HepG2 (cell line): ENCODE data around the gene KRT79. TPM values are rescaled to one million over a fixed set of nuclear protein-coding genes. Genes with fewer than 3 reads are reported as not detected.

Experiments
- ATAC-seq: fragments of 200-7000 bp; cut with Tn5 transposase; 3 replicates; pipeline ENCODE4 v1.9.1; 2020; ENCODE audit warnings: mild to moderate bottlenecking, moderate library complexity
- BruUV-seq: library from RNA; stranded (reverse); fragments of 400-500 nt; replicated peaks from 2 replicates; lab custom pipeline; 2021; lab: Mats Ljungman, UMichigan
- CTCF ChIA-PET: fragments of 300-600 bp; formaldehyde crosslinking; extraction: SDS; loops from one replicate; lab custom pipeline; 2021; ENCODE audit warnings: low total read pairs, inconsistent platforms, low intra/inter-chr PET ratio; lab: Yijun Ruan, JAX
- POLR2A ChIA-PET: fragments of 350-600 bp; sonication (Branson Sonifier 250); formaldehyde crosslinking; loops from one replicate; lab custom pipeline; 2020; ENCODE audit warnings: antibody characterized with exemption, inconsistent platforms; lab: Yijun Ruan, JAX
- DNase-seq: peaks from one replicate; pipeline ENCODE4 v3.0.0-alpha.2; 2015; ENCODE audit warnings: low spot score
- FAIRE-seq: peaks from 3 replicates; lab custom pipeline; 2011; peaks lifted over from hg19 to GRCh38; lab: Jason Lieb, UNC
- H2AFZ ChIP-seq: one replicate; pipeline ENCODE4 v1.6.1; 2011; ENCODE audit warnings: low read length, inconsistent platforms
- H3K27ac ChIP-seq: fragments of 300-600 bp; 3 replicates; pipeline ENCODE4 v1.8.0; 2011; ENCODE audit warnings: mixed run types, mild to moderate bottlenecking, mixed read lengths, low read length, inconsistent platforms; ENCODE audit not compliant: insufficient read depth; ENCODE audit errors: extremely low read length
- H3K27me3 ChIP-seq, 2 experiments: fragments of 200-600 bp in 1 of 2; 2 replicates in 1 of 2; 3 replicates in 1 of 2; pipeline versions ENCODE4 v1.6.0 to v1.8.0; 2011; ENCODE audit warnings: low read length in 2 of 2, mild to moderate bottlenecking in 2 of 2, moderate library complexity in 2 of 2, inconsistent platforms in 1 of 2; ENCODE audit not compliant: insufficient read depth in 2 of 2, control insufficient read depth in 1 of 2
- H3K36me3 ChIP-seq, 2 experiments: fragments of 200-600 bp in 1 of 2; replicated peaks in 1 of 2; 2 replicates in 1 of 2; 3 replicates in 1 of 2; pipeline versions ENCODE4 v1.5.1 to v1.8.0; 2011; ENCODE audit warnings: low read length in 2 of 2, inconsistent platforms in 1 of 2; ENCODE audit not compliant: insufficient read depth in 2 of 2, control insufficient read depth in 1 of 2
- H3K4me1 ChIP-seq: 2 replicates; pipeline ENCODE4 v1.5.1; 2012; ENCODE audit warnings: low read length, inconsistent platforms; ENCODE audit not compliant: insufficient read depth
- H3K4me2 ChIP-seq: 2 replicates; pipeline ENCODE4 v1.6.0; 2011; ENCODE audit warnings: low read depth, low read length, inconsistent platforms
- H3K4me3 ChIP-seq, 3 experiments: fragments of 200-600 bp in 1 of 3; sonication (generic), shearing (Covaris generic) in 1 of 3; replicated peaks in 1 of 3; 2 replicates each; pipeline ENCODE4 v1.5.1; 2011 to 2016; ENCODE audit warnings: low read length in 3 of 3, inconsistent platforms in 2 of 3, low read depth in 2 of 3, mild to moderate bottlenecking in 2 of 3, control low read depth in 1 of 3, mixed read lengths in 1 of 3; ENCODE audit not compliant: insufficient read depth in 1 of 3
- H3K79me2 ChIP-seq: one replicate; pipeline ENCODE4 v1.6.1; 2011; ENCODE audit warnings: low read length, inconsistent platforms; ENCODE audit not compliant: insufficient read depth
- H3K9ac ChIP-seq: 2 replicates; pipeline ENCODE4 v1.6.0; 2011; ENCODE audit warnings: mild to moderate bottlenecking, low read depth, low read length, inconsistent platforms; ENCODE audit not compliant: insufficient read depth
- H3K9me3 ChIP-seq: 2 replicates; pipeline ENCODE4 v1.5.1; 2012; ENCODE audit warnings: mild to moderate bottlenecking, low read length
- H4K20me1 ChIP-seq: 2 replicates; pipeline ENCODE4 v1.6.0; 2011; ENCODE audit warnings: inconsistent platforms, mild to moderate bottlenecking, low read length, moderate library complexity; ENCODE audit not compliant: insufficient read depth
- CEBPB ChIP-seq: IDR thresholded peaks from 2 replicates; pipeline ENCODE4 v1.6.1; 2011; ENCODE audit warnings: low read depth, low read length, improper control_type of control experiment, borderline replicate concordance
- HNF4A ChIP-seq: sonication (generic); formaldehyde crosslinking; IDR thresholded peaks from 2 replicates; pipeline ENCODE4 v1.4.0; 2020; ENCODE audit warnings: missing genetic modification reagents
- NFIC ChIP-seq: IDR thresholded peaks from 2 replicates; pipeline ENCODE4 v1.6.1; 2012; ENCODE audit warnings: mild to moderate bottlenecking, low read length, inconsistent platforms
- PHF8 ChIP-seq: sonication (generic); formaldehyde crosslinking; IDR thresholded peaks from 2 replicates; pipeline ENCODE4 v1.5.0; 2020; ENCODE audit warnings: missing genetic modification reagents
- ZNF207 ChIP-seq: fragments of 450-650 bp; IDR thresholded peaks from 2 replicates; pipeline ENCODE4 v1.6.1; 2016; ENCODE audit warnings: antibody characterized with exemption, borderline replicate concordance
- ZNF263 ChIP-seq: sonication (generic); formaldehyde crosslinking; IDR thresholded peaks from 2 replicates; pipeline ENCODE4 v1.4.0; 2020; ENCODE audit warnings: missing genetic modification reagents
- ZNF720 ChIP-seq: sonication (generic); formaldehyde crosslinking; IDR thresholded peaks from 2 replicates; pipeline ENCODE4 v1.4.0; 2020; ENCODE audit warnings: missing genetic modification reagents
- WGBS: methylation state at CpG from one replicate; pipeline ENCODE4 v1.1.6; 2017; ENCODE audit warnings: low lambda C conversion rate; 5-methylcytosine and 5-hydroxymethylcytosine counted together
- in situ Hi-C: cut with HindIII; loops from 2 replicates; pipeline ENCODE4 v1.10.0; 2017; ENCODE audit warnings: low pct_unique_long_range_greater_than_20kb; ENCODE audit not compliant: extremely low pct_ligation_motif_present
- intact Hi-C: fragments of 100-400 bp; cut with micrococcal nuclease; formaldehyde crosslinking; loops from one replicate; pipeline ENCODE4 v1.10.0; 2022; ENCODE audit not compliant: unreplicated experiment
- polyA plus RNA-seq, 8 experiments: library from polyadenylated mRNA; depleted of rRNA in 3 of 8; stranded (reverse) in 7 of 8; unstranded in 1 of 8; fragments of >200 nt; fragmentation: Illumina TruSeq in 4 of 8; extraction: Trizol in 4 of 8; gene quantifications; 2 replicates each; pipeline versions ENCODE4 v1.2.1 to v1.2.3, GENCODE V29; 2011 to 2016; ENCODE audit warnings: low read depth in 4 of 8, missing spikeins in 1 of 8, mixed read lengths in 1 of 8; ENCODE audit not compliant: insufficient read depth in 1 of 8
- total RNA-seq, 5 experiments: library from RNA; depleted of rRNA; stranded (reverse); fragments of >200 nt; fragmentation: Illumina TruSeq; extraction: Trizol; gene quantifications; 2 replicates each; pipeline ENCODE4 v1.2.3, GENCODE V29; 2016; ENCODE audit warnings: low read depth in 1 of 5
- TF ChIP-seq, protein P1 (sequence below): sonication (generic); formaldehyde crosslinking; IDR thresholded peaks from 2 replicates; pipeline ENCODE4 v1.5.0; 2020; ENCODE audit warnings: mild to moderate bottlenecking, missing genetic modification reagents
- TF ChIP-seq, protein P2 (sequence below): IDR thresholded peaks from 2 replicates; pipeline ENCODE4 v1.4.0; 2020; ENCODE audit warnings: mild to moderate bottlenecking, missing genetic modification reagents
- TF ChIP-seq, protein P3 (sequence below): sonication (generic); formaldehyde crosslinking; IDR thresholded peaks from 2 replicates; pipeline ENCODE4 v1.5.0; 2020; ENCODE audit warnings: missing genetic modification reagents

Gene KRT79
- total and polyA plus RNA-seq, 2 of the 13 experiments (the other 11 are each of a cell fraction or from before 2014, with no cell fraction given) = 0.09 TPM; not detected in 1

DNA sequence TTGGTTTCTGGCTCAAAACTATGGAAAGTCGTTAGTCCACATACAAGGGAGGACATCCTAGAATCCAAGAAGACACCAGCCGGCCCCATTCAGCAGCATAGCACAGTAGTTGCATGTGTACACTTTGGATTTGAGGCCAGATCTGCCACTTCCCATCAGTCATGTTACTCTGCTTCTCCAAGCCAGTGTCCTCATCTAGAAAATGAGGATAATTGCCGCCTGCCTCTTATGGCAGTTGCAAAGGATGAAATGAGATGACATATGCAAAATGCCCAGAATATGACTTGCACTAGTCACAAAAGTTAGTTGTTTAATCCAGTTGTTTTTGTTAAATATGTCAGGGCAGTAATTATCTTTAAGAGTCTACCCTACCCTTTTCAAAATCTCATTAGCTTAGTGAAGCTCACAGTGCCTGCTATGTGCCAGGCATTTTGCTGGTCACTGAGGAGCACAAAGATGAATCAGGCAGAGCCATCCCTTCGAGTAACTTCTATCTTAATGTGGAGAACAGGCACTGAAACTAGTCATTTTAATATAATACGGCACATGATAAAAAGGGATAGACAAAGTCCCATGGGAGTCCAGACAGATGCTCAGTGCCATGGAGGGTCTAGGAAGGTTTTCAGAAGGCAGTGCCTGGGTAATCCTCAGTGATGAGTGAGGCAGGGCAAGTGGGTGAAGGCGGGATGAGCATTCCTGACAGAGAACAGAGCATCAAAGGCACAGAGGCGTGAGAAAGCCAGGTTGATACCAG is 50.4 kb downstream of the KRT79 start:
- Histone ChIP-seq H3K27ac (no peak overlapping the region), H3K9me3 (no peaks in the 10 kb centered on the region), H3K4me3 (no peak overlapping the region), H3K9ac (no peak overlapping the region), H3K4me1 (no peaks in the 10 kb centered on the region), H2AFZ (no peak overlapping the region), H3K27me3 (peaks cover 0 to 13% of the 10 kb centered on the region in 2 experiments; a peak in 2 of 5 replicates), H3K79me2 (no peaks in the 10 kb centered on the region), H3K36me3 (no peaks in the 10 kb centered on the region)
- FAIRE-seq (no peak), DNase-seq (no peak), ATAC-seq (no peak)
- no TSS peak for BruUV-seq
- POLR2A ChIA-PET = no interaction called here
- TF ChIP-seq ZNF207 (no peak), NFIC (no peak), ZNF720 (CRISPR knock-in tag) (no peak)
- TF ChIP-seq, protein P1, sequence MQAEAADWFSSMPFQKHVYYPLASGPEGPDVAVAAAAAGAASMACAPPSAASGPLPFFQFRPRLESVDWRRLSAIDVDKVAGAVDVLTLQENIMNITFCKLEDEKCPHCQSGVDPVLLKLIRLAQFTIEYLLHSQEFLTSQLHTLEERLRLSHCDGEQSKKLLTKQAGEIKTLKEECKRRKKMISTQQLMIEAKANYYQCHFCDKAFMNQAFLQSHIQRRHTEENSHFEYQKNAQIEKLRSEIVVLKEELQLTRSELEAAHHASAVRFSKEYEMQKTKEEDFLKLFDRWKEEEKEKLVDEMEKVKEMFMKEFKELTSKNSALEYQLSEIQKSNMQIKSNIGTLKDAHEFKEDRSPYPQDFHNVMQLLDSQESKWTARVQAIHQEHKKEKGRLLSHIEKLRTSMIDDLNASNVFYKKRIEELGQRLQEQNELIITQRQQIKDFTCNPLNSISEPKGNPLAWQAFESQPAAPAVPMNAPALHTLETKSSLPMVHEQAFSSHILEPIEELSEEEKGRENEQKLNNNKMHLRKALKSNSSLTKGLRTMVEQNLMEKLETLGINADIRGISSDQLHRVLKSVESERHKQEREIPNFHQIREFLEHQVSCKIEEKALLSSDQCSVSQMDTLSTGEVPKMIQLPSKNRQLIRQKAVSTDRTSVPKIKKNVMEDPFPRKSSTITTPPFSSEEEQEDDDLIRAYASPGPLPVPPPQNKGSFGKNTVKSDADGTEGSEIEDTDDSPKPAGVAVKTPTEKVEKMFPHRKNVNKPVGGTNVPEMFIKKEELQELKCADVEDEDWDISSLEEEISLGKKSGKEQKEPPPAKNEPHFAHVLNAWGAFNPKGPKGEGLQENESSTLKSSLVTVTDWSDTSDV = no peak
- TF ChIP-seq, all 625 proteins: peak for 0
- H4K20me1 ChIP-seq = no peaks in the 10 kb centered on the region
- in situ Hi-C loops = no loop called here
- WGBS = 8% methylated on average over 6 of the region's 7 CpGs
- CTCF ChIA-PET = no interaction called here
- no peak overlapping the region for H3K4me2 ChIP-seq
- intact Hi-C loops = no loop called here

DNA sequence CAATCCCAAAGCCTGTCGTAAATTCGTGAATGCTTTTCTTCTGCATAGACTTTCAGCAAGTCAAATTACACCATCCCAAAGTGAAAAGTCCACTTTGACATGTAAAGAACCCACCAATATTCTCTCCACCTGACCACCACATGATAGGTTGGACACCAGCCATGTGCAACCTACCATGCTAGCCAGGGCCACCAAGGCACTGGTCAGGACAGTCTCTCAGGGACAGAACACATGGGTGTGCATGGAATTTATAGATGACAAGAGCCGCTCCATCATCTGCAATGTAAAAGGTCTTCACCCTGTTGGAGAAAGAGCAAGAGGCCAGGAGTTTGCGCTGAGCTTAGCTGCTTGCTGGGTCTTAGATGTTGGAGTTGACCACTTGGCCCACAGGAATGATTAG is 51.6 kb downstream of the KRT79 start:
- Histone ChIP-seq H3K27ac (no peak overlapping the region), H3K4me1 (no peaks in the 10 kb centered on the region), H3K36me3 (no peaks in the 10 kb centered on the region), H3K79me2 (no peaks in the 10 kb centered on the region), H3K4me3 (no peak overlapping the region), H3K9ac (no peak overlapping the region), H3K27me3 (peaks cover 0 to 7% of the 10 kb centered on the region in 2 experiments; a peak in 1 of 5 replicates), H4K20me1 (no peaks in the 10 kb centered on the region), H2AFZ (no peak overlapping the region), H3K9me3 (no peaks in the 10 kb centered on the region), H3K4me2 (no peak overlapping the region)
- in situ Hi-C loops (no loop called here), intact Hi-C loops (no loop called here)
- no TSS peak for BruUV-seq
- no peak for FAIRE-seq
- no peak for DNase-seq
- WGBS = 20% methylated on average over 4 of the region's 4 CpGs
- CTCF ChIA-PET = no interaction called here
- no peak for ATAC-seq
- POLR2A ChIA-PET = no interaction called here
- TF ChIP-seq ZNF263 (CRISPR knock-in tag) = no peak
- no peak for TF ChIP-seq CEBPB
- TF ChIP-seq HNF4A = no peak
- TF ChIP-seq, protein P2, sequence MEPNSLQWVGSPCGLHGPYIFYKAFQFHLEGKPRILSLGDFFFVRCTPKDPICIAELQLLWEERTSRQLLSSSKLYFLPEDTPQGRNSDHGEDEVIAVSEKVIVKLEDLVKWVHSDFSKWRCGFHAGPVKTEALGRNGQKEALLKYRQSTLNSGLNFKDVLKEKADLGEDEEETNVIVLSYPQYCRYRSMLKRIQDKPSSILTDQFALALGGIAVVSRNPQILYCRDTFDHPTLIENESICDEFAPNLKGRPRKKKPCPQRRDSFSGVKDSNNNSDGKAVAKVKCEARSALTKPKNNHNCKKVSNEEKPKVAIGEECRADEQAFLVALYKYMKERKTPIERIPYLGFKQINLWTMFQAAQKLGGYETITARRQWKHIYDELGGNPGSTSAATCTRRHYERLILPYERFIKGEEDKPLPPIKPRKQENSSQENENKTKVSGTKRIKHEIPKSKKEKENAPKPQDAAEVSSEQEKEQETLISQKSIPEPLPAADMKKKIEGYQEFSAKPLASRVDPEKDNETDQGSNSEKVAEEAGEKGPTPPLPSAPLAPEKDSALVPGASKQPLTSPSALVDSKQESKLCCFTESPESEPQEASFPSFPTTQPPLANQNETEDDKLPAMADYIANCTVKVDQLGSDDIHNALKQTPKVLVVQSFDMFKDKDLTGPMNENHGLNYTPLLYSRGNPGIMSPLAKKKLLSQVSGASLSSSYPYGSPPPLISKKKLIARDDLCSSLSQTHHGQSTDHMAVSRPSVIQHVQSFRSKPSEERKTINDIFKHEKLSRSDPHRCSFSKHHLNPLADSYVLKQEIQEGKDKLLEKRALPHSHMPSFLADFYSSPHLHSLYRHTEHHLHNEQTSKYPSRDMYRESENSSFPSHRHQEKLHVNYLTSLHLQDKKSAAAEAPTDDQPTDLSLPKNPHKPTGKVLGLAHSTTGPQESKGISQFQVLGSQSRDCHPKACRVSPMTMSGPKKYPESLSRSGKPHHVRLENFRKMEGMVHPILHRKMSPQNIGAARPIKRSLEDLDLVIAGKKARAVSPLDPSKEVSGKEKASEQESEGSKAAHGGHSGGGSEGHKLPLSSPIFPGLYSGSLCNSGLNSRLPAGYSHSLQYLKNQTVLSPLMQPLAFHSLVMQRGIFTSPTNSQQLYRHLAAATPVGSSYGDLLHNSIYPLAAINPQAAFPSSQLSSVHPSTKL = no peak
- TF ChIP-seq, protein P3, sequence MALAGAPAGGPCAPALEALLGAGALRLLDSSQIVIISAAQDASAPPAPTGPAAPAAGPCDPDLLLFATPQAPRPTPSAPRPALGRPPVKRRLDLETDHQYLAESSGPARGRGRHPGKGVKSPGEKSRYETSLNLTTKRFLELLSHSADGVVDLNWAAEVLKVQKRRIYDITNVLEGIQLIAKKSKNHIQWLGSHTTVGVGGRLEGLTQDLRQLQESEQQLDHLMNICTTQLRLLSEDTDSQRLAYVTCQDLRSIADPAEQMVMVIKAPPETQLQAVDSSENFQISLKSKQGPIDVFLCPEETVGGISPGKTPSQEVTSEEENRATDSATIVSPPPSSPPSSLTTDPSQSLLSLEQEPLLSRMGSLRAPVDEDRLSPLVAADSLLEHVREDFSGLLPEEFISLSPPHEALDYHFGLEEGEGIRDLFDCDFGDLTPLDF = no peak
- TF ChIP-seq PHF8 (CRISPR knock-in tag) = no peak
